Measurements from ENCODE around the gene CHPT1. TPM values are rescaled to one million over a fixed set of nuclear protein-coding genes. Genes with fewer than 3 reads are reported as not detected.

CHPT1 gene
- total RNA-seq, 4 donors from 2014 or later: 160 to 272 (median 228) TPM

DNA sequence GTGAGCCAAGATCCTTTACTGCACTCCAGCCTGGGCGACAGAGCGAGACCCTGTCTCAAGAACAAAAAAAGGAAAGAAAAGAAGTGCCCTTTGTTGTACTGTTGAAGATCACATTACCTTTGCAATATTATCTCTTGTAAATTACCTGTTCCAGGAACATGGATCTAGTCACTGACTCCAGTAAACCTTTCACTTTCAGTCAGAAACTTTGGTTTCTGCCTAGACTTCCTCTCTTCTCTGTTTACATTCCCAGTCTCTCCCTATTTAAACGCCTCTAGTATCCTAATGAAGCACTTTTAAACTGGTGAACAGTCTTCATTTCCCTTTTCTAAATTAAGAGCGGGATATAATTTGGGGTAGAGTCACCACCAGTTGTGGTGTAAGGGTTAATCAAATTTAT lies 12.8 kb downstream of the CHPT1 start:
- Histone ChIP-seq H3K27me3 (no peaks in the 10 kb centered on the region), H3K36me3 (no peaks in the 10 kb centered on the region), H3K9me3 (no peaks in the 10 kb centered on the region), H3K27ac (no peak overlapping the region), H3K4me1 (peaks cover 0 to 70% (median 7%) of the 10 kb centered on the region in 4 donors), H3K4me3 (no peak overlapping the region)
- no peak for DNase-seq (ENCODE audit: low spot score in 2 of 2)
- TF ChIP-seq EP300 (IDR thresholded peaks at IDR 0.05): no peak
- TF ChIP-seq POLR2A (IDR thresholded peaks at IDR 0.05): no peak
- TF ChIP-seq, protein P1, sequence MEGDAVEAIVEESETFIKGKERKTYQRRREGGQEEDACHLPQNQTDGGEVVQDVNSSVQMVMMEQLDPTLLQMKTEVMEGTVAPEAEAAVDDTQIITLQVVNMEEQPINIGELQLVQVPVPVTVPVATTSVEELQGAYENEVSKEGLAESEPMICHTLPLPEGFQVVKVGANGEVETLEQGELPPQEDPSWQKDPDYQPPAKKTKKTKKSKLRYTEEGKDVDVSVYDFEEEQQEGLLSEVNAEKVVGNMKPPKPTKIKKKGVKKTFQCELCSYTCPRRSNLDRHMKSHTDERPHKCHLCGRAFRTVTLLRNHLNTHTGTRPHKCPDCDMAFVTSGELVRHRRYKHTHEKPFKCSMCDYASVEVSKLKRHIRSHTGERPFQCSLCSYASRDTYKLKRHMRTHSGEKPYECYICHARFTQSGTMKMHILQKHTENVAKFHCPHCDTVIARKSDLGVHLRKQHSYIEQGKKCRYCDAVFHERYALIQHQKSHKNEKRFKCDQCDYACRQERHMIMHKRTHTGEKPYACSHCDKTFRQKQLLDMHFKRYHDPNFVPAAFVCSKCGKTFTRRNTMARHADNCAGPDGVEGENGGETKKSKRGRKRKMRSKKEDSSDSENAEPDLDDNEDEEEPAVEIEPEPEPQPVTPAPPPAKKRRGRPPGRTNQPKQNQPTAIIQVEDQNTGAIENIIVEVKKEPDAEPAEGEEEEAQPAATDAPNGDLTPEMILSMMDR (IDR thresholded peaks at IDR 0.05): no peak
- WGBS, 2 donors: 87 to 93% methylated on average over 4 of the region's 4 CpGs

DNA sequence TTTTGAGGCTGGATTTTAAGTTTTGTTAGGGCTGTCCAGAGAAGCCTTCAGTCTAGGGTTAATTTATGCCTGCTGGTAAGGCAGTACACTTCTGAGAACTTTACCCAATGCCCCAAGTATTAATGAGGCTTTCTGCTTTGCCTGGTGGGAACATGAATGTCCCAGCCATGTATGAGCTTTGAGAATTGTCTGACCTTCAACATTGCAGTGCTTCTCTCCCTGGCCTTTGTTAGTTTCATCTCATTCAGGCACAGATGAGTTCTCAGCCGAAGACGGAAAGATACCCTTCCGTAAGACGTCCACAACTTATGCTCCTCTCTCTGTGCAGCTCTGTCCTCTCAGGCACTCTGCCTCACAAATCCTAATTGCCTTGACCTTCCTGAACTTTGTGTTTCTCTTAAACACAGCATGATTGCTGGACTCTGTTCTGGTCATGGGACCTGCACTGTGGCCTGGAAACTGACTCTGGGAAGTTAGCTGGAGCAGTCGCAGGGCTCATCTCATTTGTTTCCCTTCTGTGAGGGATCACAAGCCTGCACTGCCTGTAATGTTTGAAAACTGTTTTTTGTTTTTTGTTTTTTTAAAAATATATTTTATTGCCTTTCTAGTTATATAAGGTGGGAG lies 15.7 kb downstream of the CHPT1 start:
- Histone ChIP-seq H3K4me1 (peaks cover 0 to 63% (median 7%) of the 10 kb centered on the region in 4 donors), H3K36me3 (peaks cover 0 to 8% (median 0%) of the 10 kb centered on the region in 3 donors), H3K27me3 (no peaks in the 10 kb centered on the region), H3K4me3 (peak overlapping the region in 1 of 4 donors; percentile 18), H3K27ac (peak overlapping the region in 3 of 4 donors; percentile 25 to 78 (median 73)), H3K9me3 (no peaks in the 10 kb centered on the region)
- DNase-seq (ENCODE audit: low spot score in 2 of 2): peak; percentile 27 to 67
- WGBS, 2 donors: 35 to 39% methylated on average over 5 of the region's 5 CpGs
- peak in 1 of 2 donors; percentile 72 for TF ChIP-seq EP300 (IDR thresholded peaks at IDR 0.05)
- TF ChIP-seq POLR2A (IDR thresholded peaks at IDR 0.05): no peak

DNA sequence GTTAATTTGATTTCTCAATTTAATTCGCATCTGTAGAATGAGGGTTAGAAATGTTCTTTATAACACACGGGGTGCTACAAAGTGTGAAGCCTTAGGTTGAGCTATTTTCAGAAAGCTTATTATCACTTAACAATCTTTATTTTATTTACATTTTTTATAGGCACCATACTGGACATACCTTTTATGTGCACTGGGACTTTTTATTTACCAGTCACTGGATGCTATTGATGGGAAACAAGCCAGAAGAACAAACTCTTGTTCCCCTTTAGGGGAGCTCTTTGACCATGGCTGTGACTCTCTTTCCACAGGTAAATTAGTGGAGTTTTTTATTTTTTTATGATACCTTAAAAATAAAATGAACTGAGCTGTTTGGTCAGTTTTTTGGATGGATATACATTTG lies 16.5 kb downstream of the CHPT1 start:
- WGBS, 2 donors: 73 to 84% methylated on average over 2 of the region's 2 CpGs
- no peak for DNase-seq (ENCODE audit: low spot score in 2 of 2)
- Histone ChIP-seq H3K36me3 (peaks cover 0 to 11% (median 0%) of the 10 kb centered on the region in 3 donors), H3K9me3 (no peaks in the 10 kb centered on the region), H3K4me1 (peaks cover 0 to 58% (median 7%) of the 10 kb centered on the region in 4 donors), H3K4me3 (no peak overlapping the region), H3K27ac (peak overlapping the region in 3 of 4 donors; percentile 25 to 78 (median 73)), H3K27me3 (no peaks in the 10 kb centered on the region)
- TF ChIP-seq EP300 (IDR thresholded peaks at IDR 0.05) (no peak), POLR2A (IDR thresholded peaks at IDR 0.05) (no peak)
- TF ChIP-seq, protein P1 (IDR thresholded peaks at IDR 0.05): no peak

DNA sequence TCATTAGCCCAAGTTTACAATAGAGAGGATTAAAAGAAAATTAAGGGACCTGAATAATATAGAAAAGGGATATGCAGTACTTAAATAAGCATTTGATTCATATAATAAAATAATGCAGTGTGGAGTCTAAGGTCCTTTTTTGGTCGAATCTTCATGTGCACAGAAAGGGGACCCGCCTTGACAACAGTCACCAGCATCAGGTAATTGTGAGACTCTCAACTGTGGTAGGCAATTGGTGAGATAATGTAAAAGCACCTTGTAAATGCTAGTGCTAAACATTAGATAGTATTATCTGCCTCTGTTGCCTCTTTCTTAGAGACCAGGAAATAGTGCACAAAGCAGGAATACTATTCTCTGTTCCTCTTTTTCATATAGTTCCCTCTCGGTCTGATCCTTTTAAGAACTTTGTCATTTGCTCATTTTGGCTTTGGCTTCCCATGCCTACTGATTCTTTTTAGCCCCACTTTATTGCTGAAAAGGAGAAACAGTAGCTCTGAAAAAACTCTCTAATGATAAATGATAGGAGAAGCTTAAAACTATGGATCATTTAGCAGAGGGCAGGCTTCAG lies 17.5 kb downstream of the CHPT1 start:
- Histone ChIP-seq H3K27ac (no peak overlapping the region), H3K36me3 (peaks cover 0 to 11% (median 0%) of the 10 kb centered on the region in 3 donors), H3K4me1 (peaks cover 0 to 53% (median 7%) of the 10 kb centered on the region in 4 donors), H3K27me3 (no peaks in the 10 kb centered on the region), H3K4me3 (no peak overlapping the region), H3K9me3 (no peaks in the 10 kb centered on the region)
- TF ChIP-seq, protein P1 (IDR thresholded peaks at IDR 0.05): no peak
- TF ChIP-seq EP300 (IDR thresholded peaks at IDR 0.05): no peak
- TF ChIP-seq POLR2A (IDR thresholded peaks at IDR 0.05): no peak
- no peak for DNase-seq (ENCODE audit: low spot score in 2 of 2)
- WGBS, 2 donors: 81 to 90% methylated on average over 3 of the region's 3 CpGs

GRCh38 chr12:101719566-101719965 lies 22.1 kb downstream of the CHPT1 start:
- H3K36me3 ChIP-seq: peaks cover 0 to 35% (median 5%) of the 10 kb centered on the region in 3 donors
- TF ChIP-seq, protein P1 (IDR thresholded peaks at IDR 0.05): no peak
- no peak for TF ChIP-seq EP300 (IDR thresholded peaks at IDR 0.05)
- no peak for TF ChIP-seq POLR2A (IDR thresholded peaks at IDR 0.05)
- H3K27me3 ChIP-seq: no peaks in the 10 kb centered on the region

More at GRCh38 chr12:101719566-101719965, 22.1 kb downstream of the CHPT1 start:
- no peak overlapping the region for H3K4me3 ChIP-seq
- peaks cover 0 to 16% (median 0%) of the 10 kb centered on the region in 4 donors for H3K4me1 ChIP-seq
- no peaks in the 10 kb centered on the region for H3K9me3 ChIP-seq
- H3K27ac ChIP-seq: no peak overlapping the region
- DNase-seq (ENCODE audit: low spot score in 2 of 2): no peak
